H54 (cell line): ENCODE measurements around the gene ANAPC7.
"Not testable (repeated sequence)": the region's sequence is repeated elsewhere in the genome, so short reads cannot be mapped to it uniquely, and the experiment has no call there.

Experiments used
- DNase-seq: peaks from one replicate; pipeline ENCODE4 v3.0.0; 2011; ENCODE audit warnings: low spot score, mixed read lengths; ENCODE audit not compliant: insufficient read length
- FAIRE-seq: peaks from 3 replicates; lab custom pipeline; 2011; peaks lifted over from hg19 to GRCh38; lab: Jason Lieb, UNC
- POLR2A ChIP-seq: IDR thresholded peaks from 2 replicates; pipeline ENCODE4 v1.6.1; 2011; ENCODE audit warnings: low read depth, mild to moderate bottlenecking, low read length

ANAPC7 gene, protein sequence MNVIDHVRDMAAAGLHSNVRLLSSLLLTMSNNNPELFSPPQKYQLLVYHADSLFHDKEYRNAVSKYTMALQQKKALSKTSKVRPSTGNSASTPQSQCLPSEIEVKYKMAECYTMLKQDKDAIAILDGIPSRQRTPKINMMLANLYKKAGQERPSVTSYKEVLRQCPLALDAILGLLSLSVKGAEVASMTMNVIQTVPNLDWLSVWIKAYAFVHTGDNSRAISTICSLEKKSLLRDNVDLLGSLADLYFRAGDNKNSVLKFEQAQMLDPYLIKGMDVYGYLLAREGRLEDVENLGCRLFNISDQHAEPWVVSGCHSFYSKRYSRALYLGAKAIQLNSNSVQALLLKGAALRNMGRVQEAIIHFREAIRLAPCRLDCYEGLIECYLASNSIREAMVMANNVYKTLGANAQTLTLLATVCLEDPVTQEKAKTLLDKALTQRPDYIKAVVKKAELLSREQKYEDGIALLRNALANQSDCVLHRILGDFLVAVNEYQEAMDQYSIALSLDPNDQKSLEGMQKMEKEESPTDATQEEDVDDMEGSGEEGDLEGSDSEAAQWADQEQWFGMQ

GRCh38 chr12:110403146-110403975, at the start of gene ANAPC7:
TSS of gene ANAPC7 (minus strand) at chr12:110403708. CDS start at chr12:110403627, 81 bp downstream.
- peak; percentile 75 for TF ChIP-seq POLR2A
- DNase-seq (peak; percentile 69), FAIRE-seq (no peak)

GRCh38 chr12:110451263-110451662, 47.8 kb upstream of the ANAPC7 start:
- DNase-seq (no peak), FAIRE-seq (no peak)
- no peak for TF ChIP-seq POLR2A

- FAIRE-seq (peak; percentile 85), DNase-seq (peak; percentile 80)
- TF ChIP-seq POLR2A, result peak; percentile 73; the same call in 1 of the 2 replicates
Measured at GRCh38 chr12:110449799-110450497, 46.4 kb upstream of the ANAPC7 start, which contains the start of gene ARPC3. TSS of gene ARPC3 (minus strand) at chr12:110450337. CDS start at chr12:110450260, 77 bp downstream.

DNA sequence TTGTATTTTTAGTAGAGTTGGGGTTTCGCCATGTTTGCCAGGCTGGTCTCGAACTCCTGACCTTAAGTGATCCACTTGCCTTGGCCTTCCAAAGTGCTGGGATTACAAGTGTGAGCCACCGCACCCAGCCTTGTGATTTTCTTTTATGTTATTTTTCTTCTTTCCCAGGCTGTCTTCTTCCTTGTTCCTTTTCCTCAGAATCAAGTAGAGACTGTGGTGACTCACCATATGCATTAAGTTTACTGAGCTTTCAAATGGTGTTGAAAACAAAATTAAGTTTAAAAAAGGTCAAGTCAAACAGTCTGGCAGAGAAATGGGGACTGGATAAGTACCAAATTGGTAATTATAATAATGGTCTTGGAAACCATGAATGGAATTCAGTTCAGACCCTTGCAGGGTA, 40.9 kb upstream of the ANAPC7 start:
- no peak for FAIRE-seq
- DNase-seq, result no peak
- no peak for TF ChIP-seq POLR2A

DNA sequence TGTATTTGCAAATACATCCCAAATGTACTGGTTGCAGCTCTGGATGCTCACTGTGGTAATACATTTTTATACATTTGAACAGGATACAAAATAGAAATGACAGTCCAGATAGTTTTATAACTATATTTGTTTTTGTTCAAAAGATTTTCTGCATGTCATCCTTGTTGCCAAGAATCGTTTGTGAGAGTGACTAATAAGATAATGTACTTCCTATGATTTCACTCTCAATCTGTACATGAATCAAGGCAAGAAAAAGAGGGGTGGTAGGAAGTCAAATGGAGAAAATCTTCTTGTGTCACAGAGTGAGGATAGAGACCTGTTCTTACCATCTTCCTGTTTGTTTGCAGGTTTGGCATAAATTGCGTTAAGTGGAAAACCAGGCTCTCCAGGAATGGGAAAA, 32.7 kb upstream of the ANAPC7 start:
- DNase-seq, result no peak
- no peak for FAIRE-seq
- TF ChIP-seq POLR2A, result no peak

- DNase-seq (no peak), FAIRE-seq (no peak)
- TF ChIP-seq POLR2A, result no peak
Measured at GRCh38 chr12:110431957-110432587, 28.6 kb upstream of the ANAPC7 start.

- not testable (repeated sequence) for FAIRE-seq, DNase-seq
Measured at GRCh38 chr12:110429676-110430075, 26.2 kb upstream of the ANAPC7 start.

DNA sequence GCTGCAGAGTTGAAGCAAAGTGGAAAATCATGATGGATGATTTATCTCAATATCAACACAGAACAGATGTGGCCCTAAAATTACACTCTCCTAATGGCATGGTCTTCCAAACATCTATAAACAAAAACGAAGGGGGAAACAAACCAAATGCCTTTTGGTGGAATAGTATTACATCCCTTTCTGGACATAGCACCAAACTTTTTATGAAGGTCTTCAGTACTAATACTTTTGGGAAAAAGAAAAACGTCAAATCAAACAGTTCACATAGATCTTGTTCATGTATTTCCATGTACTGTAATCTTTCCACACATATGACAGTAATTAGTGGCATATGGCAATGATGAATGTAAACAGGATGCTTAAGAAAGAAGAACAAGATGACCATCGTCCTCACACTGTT, 22.9 kb upstream of the ANAPC7 start:
- TF ChIP-seq POLR2A, result no peak
- DNase-seq (no peak), FAIRE-seq (no peak)

DNA sequence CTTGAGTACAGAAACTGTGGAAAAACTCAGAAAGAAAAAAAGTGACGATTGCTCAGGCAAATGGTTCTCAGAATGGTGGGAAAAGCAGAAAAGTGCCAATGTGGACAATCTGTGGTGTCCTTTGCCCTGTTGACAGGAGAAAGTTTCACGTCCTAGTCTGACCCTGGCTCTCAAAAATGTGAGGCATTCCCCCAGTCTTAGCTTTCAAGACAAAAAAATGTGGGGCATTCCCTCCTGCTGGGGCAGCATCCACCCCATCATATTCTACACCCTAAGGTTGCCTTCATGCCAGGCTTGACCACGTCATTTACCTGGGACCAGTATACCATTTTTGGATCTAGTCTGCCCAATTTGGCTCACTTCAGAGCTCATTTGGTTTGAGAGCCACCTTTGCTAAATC, 20.7 kb upstream of the ANAPC7 start:
- DNase-seq (peak; percentile 12), FAIRE-seq (no peak)
- no peak for TF ChIP-seq POLR2A

DNA sequence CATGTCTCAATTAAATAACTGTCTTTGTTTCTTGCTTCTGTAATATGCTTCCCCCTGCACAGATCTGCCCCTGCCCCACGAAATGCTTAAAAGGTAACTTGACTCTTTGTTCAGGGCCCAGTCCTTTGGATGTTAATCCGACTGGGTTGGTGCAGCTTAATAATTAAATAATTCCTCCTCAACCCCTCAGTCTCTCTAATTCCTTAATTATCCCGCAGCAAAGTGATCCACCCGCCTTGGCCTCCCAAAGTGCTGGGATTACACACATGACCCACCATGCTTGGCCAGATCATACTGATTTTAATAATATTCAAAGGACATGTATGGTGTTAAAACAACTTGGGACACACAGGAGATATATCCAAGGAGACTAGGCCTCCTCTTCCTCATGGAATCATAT, 18.2 kb upstream of the ANAPC7 start:
- DNase-seq, result no peak
- no peak for FAIRE-seq
- no peak for TF ChIP-seq POLR2A

DNA sequence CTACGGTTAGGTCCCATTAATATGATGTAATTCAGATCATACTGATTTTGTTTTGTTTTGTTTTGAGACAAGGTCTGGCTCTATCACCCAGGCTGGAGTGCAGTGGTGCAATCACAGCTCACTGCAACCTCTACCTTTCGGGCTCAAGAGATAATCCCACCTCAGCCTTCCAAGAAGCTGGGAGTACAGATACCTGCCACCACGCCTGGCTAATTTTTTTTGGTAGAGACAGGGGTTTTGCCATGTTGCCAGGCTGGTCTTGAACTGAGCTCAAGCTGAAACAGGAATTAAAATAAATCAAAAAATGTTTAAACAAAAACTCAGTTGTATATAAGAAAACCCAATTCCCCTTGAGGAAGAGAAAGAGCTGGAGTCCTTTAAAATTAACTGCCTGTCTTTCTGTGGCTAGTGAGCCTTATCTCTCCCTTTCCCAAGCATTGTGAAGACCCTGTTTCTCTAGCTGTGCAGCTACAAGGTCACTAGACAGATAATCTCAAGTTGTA, 17.7 kb upstream of the ANAPC7 start:
- no peak for TF ChIP-seq POLR2A
- FAIRE-seq, result no peak
- no peak for DNase-seq

DNA sequence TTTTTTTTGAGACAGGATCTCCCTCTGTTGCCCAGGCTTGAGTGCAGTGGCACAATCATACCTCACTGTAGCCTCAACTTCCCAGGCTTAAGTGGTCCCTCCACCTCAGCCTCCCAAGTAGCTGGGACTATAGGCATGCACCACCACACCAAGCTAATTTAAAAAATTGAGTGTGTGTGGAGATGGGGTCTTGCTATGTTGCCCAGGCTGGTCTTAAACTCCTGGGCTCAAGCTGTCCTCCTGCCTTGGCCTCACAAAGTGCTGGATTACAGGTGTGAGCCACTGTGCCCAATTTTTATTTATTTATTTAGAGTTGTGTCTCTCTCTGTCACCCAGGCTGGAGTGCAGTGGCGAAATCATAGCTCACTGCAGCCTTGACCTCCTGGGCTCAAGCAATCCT, 17.1 kb upstream of the ANAPC7 start:
- DNase-seq, FAIRE-seq: not testable (repeated sequence)

DNA sequence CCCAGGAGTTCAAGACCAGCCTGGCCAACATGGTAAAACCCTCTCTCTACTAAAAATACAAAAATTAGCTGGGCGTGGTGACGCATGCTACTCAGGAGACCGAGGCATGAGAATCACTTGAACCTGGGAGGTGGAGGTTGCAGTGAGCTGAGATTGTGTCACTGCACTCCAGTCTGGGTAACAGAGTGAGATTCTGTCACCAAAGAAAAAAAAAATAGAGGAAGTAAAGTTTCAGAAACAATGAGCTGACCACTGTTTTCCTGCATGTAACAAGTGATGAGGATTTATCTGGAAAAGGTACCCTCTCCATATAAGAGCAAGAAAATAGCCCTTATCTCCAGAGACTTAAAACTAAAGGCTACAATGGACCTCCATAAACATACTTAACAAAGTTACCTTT, 13.6 kb upstream of the ANAPC7 start:
- not testable (repeated sequence) for FAIRE-seq, DNase-seq

- FAIRE-seq, DNase-seq: not testable (repeated sequence)
Measured at GRCh38 chr12:110410086-110410485, 6.6 kb upstream of the ANAPC7 start.

- not testable (repeated sequence) for FAIRE-seq, DNase-seq
Measured at GRCh38 chr12:110405126-110405662, 1.7 kb upstream of the ANAPC7 start.
